ENCODE measurements around the gene ANKMY1.

- TF ChIP-seq CTCF (IDR thresholded peaks at IDR 0.05; ENCODE audit: insufficient read depth, low read length) (no peak), REST (IDR thresholded peaks at IDR 0.05; ENCODE audit: insufficient replicate concordance, low read depth) (no peak), SPI1 (IDR thresholded peaks at IDR 0.05; ENCODE audit: borderline replicate concordance, low read depth) (no peak), POLR2AphosphoS5 (IDR thresholded peaks at IDR 0.05; ENCODE audit: low read depth) (no peak)
Observed at GRCh38 chr2:240573071-240573515, 15.3 kb upstream of the ANKMY1 start.
